Measurements from ENCODE around the gene HPF1. TPM values are rescaled to one million over a fixed set of nuclear protein-coding genes. Genes with fewer than 3 reads are reported as not detected.

Gene HPF1
- polyA plus RNA-seq, 1 of the 3 experiments (the other 2 are of a cell fraction): 23.5 TPM

DNA sequence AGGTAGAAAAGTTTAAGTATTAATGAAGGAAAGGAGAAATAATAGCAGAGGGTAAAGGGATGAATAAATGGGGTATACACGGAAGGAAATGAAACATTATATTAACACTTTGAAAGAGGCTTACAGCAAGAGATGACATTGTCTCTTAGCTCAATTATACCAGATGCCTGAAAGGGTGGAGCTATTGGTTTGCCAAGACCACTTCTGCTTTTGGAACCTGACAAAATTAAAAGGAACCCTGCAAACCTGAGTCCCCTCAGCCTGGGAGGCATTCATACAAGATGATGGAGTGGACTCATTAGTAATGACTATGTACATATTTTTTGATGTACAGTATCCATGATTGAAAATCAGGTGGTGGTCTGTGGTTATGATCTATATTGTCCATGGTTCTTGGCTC, 45.1 kb upstream of the HPF1 start:
- ChIA-PET POLR2A (no interaction called here), CTCF (interaction anchor here (1.8 kb wide), 1 partner anchor 11 kb away, joined by 4 read pairs; no protein-coding TSS in a partner anchor)
- no peak for DNase-seq
- H4K20me1 ChIP-seq (ENCODE audit: insufficient read depth): no peaks in the 10 kb centered on the region
- no peak overlapping the region for H3K27ac ChIP-seq (ENCODE audit: low read depth in 2 of 2, low read length in 1 of 2)
- no peak overlapping the region for H3K4me3 ChIP-seq (ENCODE audit: low read depth in 2 of 2, low read length in 1 of 2)
- TF ChIP-seq USF1 (IDR thresholded peaks at IDR 0.05; ENCODE audit: borderline replicate concordance, low read depth) (no peak), GATA2 (CRISPR knock-in tag; IDR thresholded peaks at IDR 0.05) (no peak), MXI1 (IDR thresholded peaks at IDR 0.05; ENCODE audit: low read depth, low read length) (no peak), TAF1 (IDR thresholded peaks at IDR 0.05; ENCODE audit: borderline replicate concordance, low read depth, low read length) (no peak), JUND (IDR thresholded peaks at IDR 0.05) (no peak), RAD21 (IDR thresholded peaks at IDR 0.05; ENCODE audit: low read length) (no peak), FOXJ3 (CRISPR knock-in tag; IDR thresholded peaks at IDR 0.05) (no peak), EP300 (IDR thresholded peaks at IDR 0.05; ENCODE audit: borderline replicate concordance in 1 of 2, low read depth in 1 of 2, low read length in 1 of 2) (no peak), FOXM1 (IDR thresholded peaks at IDR 0.05; ENCODE audit: low read depth) (no peak), POLR2AphosphoS5 (IDR thresholded peaks at IDR 0.05; ENCODE audit: low read depth, low read length) (no peak), RXRA (IDR thresholded peaks at IDR 0.05; ENCODE audit: borderline replicate concordance, low read depth) (no peak), GABPA (IDR thresholded peaks at IDR 0.05; ENCODE audit: low read depth) (no peak), REST (IDR thresholded peaks at IDR 0.05; ENCODE audit: low read depth, low read length) (no peak), SMC3 (IDR thresholded peaks at IDR 0.05; ENCODE audit: low read depth, low read length) (no peak), FOSL2 (IDR thresholded peaks at IDR 0.05; ENCODE audit: borderline replicate concordance, low read depth) (no peak), EZH2phosphoT487 (IDR thresholded peaks at IDR 0.05; ENCODE audit: borderline replicate concordance, low read depth) (no peak), RCOR1 (IDR thresholded peaks at IDR 0.05; ENCODE audit: low read length) (no peak), SIN3A (IDR thresholded peaks at IDR 0.05; ENCODE audit: borderline replicate concordance, low read depth, low read length) (no peak)
- TF ChIP-seq, protein P1, sequence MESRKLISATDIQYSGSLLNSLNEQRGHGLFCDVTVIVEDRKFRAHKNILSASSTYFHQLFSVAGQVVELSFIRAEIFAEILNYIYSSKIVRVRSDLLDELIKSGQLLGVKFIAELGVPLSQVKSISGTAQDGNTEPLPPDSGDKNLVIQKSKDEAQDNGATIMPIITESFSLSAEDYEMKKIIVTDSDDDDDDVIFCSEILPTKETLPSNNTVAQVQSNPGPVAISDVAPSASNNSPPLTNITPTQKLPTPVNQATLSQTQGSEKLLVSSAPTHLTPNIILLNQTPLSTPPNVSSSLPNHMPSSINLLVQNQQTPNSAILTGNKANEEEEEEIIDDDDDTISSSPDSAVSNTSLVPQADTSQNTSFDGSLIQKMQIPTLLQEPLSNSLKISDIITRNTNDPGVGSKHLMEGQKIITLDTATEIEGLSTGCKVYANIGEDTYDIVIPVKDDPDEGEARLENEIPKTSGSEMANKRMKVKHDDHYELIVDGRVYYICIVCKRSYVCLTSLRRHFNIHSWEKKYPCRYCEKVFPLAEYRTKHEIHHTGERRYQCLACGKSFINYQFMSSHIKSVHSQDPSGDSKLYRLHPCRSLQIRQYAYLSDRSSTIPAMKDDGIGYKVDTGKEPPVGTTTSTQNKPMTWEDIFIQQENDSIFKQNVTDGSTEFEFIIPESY (IDR thresholded peaks at IDR 0.05; ENCODE audit: borderline replicate concordance, low read depth): no peak
- TF ChIP-seq, protein P2, sequence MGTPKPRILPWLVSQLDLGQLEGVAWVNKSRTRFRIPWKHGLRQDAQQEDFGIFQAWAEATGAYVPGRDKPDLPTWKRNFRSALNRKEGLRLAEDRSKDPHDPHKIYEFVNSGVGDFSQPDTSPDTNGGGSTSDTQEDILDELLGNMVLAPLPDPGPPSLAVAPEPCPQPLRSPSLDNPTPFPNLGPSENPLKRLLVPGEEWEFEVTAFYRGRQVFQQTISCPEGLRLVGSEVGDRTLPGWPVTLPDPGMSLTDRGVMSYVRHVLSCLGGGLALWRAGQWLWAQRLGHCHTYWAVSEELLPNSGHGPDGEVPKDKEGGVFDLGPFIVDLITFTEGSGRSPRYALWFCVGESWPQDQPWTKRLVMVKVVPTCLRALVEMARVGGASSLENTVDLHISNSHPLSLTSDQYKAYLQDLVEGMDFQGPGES (IDR thresholded peaks at IDR 0.05; ENCODE audit: low read depth, low read length): no peak
- H3K27me3 ChIP-seq (ENCODE audit: insufficient read depth): no peaks in the 10 kb centered on the region
- peaks cover 0 to 9% of the 10 kb centered on the region in 2 experiments; a peak in 2 of 4 replicates for H3K4me1 ChIP-seq (ENCODE audit: control insufficient read depth in 1 of 2, insufficient read depth in 2 of 2, low read depth in 1 of 2, low read length in 1 of 2)
- 94% methylated on average over 1 of the region's 1 CpG for WGBS (ENCODE audit: low lambda C conversion rate)
- no peaks in the 10 kb centered on the region for H3K9me2 ChIP-seq
- H3K9me3 ChIP-seq: no peaks in the 10 kb centered on the region
- H3F3A ChIP-seq (replicated peaks; ENCODE audit: insufficient read depth): no peaks in the 10 kb centered on the region
- H3K79me2 ChIP-seq (ENCODE audit: insufficient read depth): no peaks in the 10 kb centered on the region
- no peak overlapping the region for H3K9ac ChIP-seq
- no peak overlapping the region for H2AFZ ChIP-seq (ENCODE audit: low read depth)
- no peak overlapping the region for H3K4me2 ChIP-seq
- H3K36me3 ChIP-seq (replicated peaks in 1 of 2; ENCODE audit: control insufficient read depth in 1 of 2, insufficient read depth in 2 of 2, low read length in 1 of 2): no peaks in the 10 kb centered on the region

All from SK-N-SH (cell line).